ENCODE measurements around the gene LRRC25.

The LRRC25 gene

DNA sequence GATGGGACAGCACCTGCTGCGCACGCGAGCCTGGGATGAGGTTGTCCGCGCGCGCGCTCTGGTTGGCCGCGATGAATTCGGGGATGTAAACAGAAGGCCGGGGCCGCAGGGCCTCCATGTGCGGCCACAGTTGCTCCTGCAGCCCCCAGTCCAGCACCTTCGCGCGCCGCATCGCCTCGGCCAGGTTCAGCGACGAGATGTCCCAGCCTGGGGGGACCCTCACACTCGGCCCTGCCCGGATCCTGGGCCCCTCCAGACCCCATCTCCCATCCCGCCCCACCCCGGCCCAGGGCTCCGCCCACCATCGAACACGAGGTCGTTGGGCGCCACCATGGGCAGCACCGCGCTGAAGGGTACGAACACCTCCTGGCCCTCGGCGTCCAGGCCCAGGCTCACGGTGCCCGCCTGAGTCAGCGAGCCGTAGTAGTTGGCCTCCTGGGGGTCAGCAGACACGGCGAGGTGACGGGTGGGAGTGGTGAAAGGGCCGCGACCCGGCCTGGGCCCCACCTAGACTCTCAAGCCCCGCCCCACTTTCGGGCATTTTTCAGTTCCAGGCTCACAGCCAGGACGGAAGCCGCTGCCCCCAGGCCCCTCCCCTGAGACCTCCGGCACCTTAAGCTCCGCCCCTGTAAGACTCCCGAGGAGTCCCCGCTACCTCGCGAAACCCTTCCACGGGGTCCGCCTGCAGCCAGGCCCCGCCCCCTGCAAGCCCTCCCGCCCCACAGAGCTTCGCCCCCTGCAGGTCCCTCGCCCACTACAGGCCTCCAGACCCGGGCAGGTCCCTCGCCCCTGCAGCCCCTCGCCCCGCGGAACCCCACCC is 39.5 kb upstream of the LRRC25 start:
- H3K27me3 ChIP-seq (ENCODE audit: insufficient read depth, low read length, poor library complexity), result no peaks in the 10 kb centered on the region
- H3K18ac ChIP-seq (ENCODE audit: low read length), result no peak overlapping the region
- H3K4me1 ChIP-seq (ENCODE audit: control insufficient read depth, low read depth, low read length), result peaks cover 10% of the 10 kb centered on the region
- no peak overlapping the region for H4K8ac ChIP-seq (ENCODE audit: low read depth, low read length)
- H3K4ac ChIP-seq (ENCODE audit: low read depth, low read length), result no peak overlapping the region
- H3K23ac ChIP-seq (ENCODE audit: low read length), result no peak overlapping the region
- peak overlapping the region; percentile 43 for H3K4me2 ChIP-seq (ENCODE audit: low read length)
- no peak overlapping the region for H4K5ac ChIP-seq (ENCODE audit: low read length)
- H3K27ac ChIP-seq (ENCODE audit: low read depth, low read length), result no peak overlapping the region
- H2AK5ac ChIP-seq (ENCODE audit: low read length), result no peak overlapping the region
- peak overlapping the region; percentile 80 for H3K56ac ChIP-seq (ENCODE audit: low read length)
- peak; percentile 95 for DNase-seq
- H3K79me1 ChIP-seq (ENCODE audit: low read length), result no peaks in the 10 kb centered on the region
- peaks cover 4% of the 10 kb centered on the region for H3K36me3 ChIP-seq (ENCODE audit: control insufficient read depth, insufficient read depth, low read length)
- H3K79me2 ChIP-seq (ENCODE audit: control insufficient read depth, insufficient read depth, low read length), result no peaks in the 10 kb centered on the region
- peak overlapping the region; percentile 5 for H3K4me3 ChIP-seq (ENCODE audit: low read length)
- no peak overlapping the region for H2BK15ac ChIP-seq (replicated peaks; ENCODE audit: low read depth)
- H2BK5ac ChIP-seq (ENCODE audit: low read length), result no peak overlapping the region
- H3K9ac ChIP-seq (ENCODE audit: low read length), result peak overlapping the region; percentile 58
- no peak overlapping the region for H2BK120ac ChIP-seq (ENCODE audit: low read depth, low read length)
- no CpG with 5 or more reads among the region's 67 CpGs for WGBS (ENCODE audit: extremely low coverage, insufficient coverage, low lambda C conversion rate)

DNA sequence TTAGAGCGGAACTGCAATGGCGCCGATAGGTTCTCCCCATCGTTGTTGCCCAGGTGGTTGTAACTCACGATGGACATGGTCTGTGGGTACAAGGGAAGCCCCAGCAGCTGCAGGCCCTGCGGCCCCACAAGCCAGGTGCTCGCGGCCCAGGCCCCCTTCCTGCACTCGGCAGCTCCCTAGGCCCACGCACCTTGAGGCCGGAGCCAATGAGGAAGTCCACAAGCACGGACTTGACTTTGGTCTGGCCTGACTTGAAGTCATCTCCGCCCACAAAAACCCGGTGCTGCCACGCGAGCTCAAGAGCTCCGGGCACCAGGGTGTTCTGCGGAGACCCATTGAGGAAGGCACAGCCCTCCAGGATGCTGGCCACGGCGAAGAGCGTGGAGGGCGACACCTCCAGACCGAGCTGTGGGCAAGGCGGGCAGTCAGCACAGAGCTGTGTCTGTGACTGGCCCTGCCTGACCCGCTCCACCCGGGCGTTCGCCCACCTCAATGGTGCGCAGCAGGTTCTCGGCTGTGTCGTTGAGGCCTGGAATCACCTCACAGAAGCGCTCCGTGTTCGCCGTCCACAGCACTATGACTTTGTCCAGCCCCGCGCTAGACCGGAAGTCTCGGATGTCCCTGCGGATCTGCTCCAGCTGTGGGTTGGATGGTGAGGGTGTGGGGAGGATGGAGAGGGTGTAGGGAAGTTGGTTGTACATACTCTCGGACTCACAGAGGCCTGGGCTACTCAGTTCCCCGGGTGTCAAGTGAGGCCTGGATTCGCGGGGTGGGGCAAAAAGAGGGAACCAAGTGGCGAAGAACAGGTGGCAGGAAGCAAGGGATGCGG is 38.6 kb upstream of the LRRC25 start:
- Histone ChIP-seq H3K79me2 (ENCODE audit: control insufficient read depth, insufficient read depth, low read length) (no peaks in the 10 kb centered on the region), H3K56ac (ENCODE audit: low read length) (no peak overlapping the region)
- WGBS (ENCODE audit: extremely low coverage, insufficient coverage, low lambda C conversion rate), result no CpG with 5 or more reads among the region's 46 CpGs

DNA sequence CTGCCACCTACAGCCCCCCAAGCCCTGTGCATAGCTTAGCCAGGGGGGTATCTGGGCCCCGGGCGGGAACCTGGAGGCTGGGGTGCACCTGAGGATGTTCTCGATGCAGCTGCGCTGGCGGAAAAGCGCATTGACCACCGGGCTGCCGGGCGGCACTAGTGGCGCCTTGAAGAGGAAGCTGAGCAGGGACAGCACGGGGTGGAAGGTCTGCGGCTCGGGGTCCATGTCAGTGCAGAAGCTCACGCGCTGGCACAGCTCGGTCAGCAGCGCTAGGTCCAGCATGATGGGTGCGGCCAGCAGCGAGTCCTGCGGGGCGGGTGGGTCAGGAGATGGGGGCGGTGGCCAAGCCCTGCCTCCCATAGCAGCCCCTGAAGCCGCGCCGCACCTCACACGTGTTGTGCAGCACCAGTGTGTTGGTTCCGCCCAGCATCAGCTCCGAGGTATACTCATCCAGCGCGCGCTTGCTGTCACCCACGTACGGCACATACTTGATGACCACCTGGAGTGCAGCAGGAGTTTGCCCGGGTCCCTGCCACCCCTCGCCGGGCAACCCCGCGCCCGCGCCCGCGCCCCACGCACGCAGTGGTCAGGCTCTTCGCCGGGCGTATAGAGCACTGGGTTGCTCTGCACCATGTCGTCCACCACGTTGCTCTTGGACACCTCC is 37.9 kb upstream of the LRRC25 start:
- Histone ChIP-seq H2BK15ac (replicated peaks; ENCODE audit: low read depth) (no peak overlapping the region), H3K4me1 (ENCODE audit: control insufficient read depth, low read depth, low read length) (peaks cover 10% of the 10 kb centered on the region), H3K4me2 (ENCODE audit: low read length) (no peak overlapping the region), H4K5ac (ENCODE audit: low read length) (no peak overlapping the region), H3K79me1 (ENCODE audit: low read length) (no peaks in the 10 kb centered on the region), H3K27me3 (ENCODE audit: insufficient read depth, low read length, poor library complexity) (no peaks in the 10 kb centered on the region), H3K4me3 (ENCODE audit: low read length) (no peak overlapping the region), H3K79me2 (ENCODE audit: control insufficient read depth, insufficient read depth, low read length) (no peaks in the 10 kb centered on the region), H2BK5ac (ENCODE audit: low read length) (no peak overlapping the region), H3K23ac (ENCODE audit: low read length) (no peak overlapping the region), H3K56ac (ENCODE audit: low read length) (no peak overlapping the region), H2AK5ac (ENCODE audit: low read length) (no peak overlapping the region), H4K8ac (ENCODE audit: low read depth, low read length) (no peak overlapping the region), H3K4ac (ENCODE audit: low read depth, low read length) (no peak overlapping the region), H3K36me3 (ENCODE audit: control insufficient read depth, insufficient read depth, low read length) (peaks cover 4% of the 10 kb centered on the region), H3K9ac (ENCODE audit: low read length) (no peak overlapping the region), H2BK120ac (ENCODE audit: low read depth, low read length) (no peak overlapping the region), H3K18ac (ENCODE audit: low read length) (no peak overlapping the region), H3K27ac (ENCODE audit: low read depth, low read length) (no peak overlapping the region)
- no CpG with 5 or more reads among the region's 49 CpGs for WGBS (ENCODE audit: extremely low coverage, insufficient coverage, low lambda C conversion rate)
- no peak for DNase-seq

More for the DNA sequence above, 38.6 kb upstream of the LRRC25 start:
- no peak overlapping the region for H4K5ac ChIP-seq (ENCODE audit: low read length)
- no peak overlapping the region for H3K4ac ChIP-seq (ENCODE audit: low read depth, low read length)
- H2BK5ac ChIP-seq (ENCODE audit: low read length), result no peak overlapping the region
- no peaks in the 10 kb centered on the region for H3K79me1 ChIP-seq (ENCODE audit: low read length)
- no peak overlapping the region for H3K23ac ChIP-seq (ENCODE audit: low read length)
- DNase-seq, result no peak
- H3K18ac ChIP-seq (ENCODE audit: low read length), result no peak overlapping the region
- H2BK15ac ChIP-seq (replicated peaks; ENCODE audit: low read depth), result no peak overlapping the region
- no peaks in the 10 kb centered on the region for H3K27me3 ChIP-seq (ENCODE audit: insufficient read depth, low read length, poor library complexity)
- peaks cover 10% of the 10 kb centered on the region for H3K4me1 ChIP-seq (ENCODE audit: control insufficient read depth, low read depth, low read length)
- H2BK120ac ChIP-seq (ENCODE audit: low read depth, low read length), result no peak overlapping the region
- H3K27ac ChIP-seq (ENCODE audit: low read depth, low read length), result no peak overlapping the region
- H3K4me2 ChIP-seq (ENCODE audit: low read length), result no peak overlapping the region
- no peak overlapping the region for H3K9ac ChIP-seq (ENCODE audit: low read length)
- no peak overlapping the region for H3K4me3 ChIP-seq (ENCODE audit: low read length)
- H4K8ac ChIP-seq (ENCODE audit: low read depth, low read length), result no peak overlapping the region
- peaks cover 4% of the 10 kb centered on the region for H3K36me3 ChIP-seq (ENCODE audit: control insufficient read depth, insufficient read depth, low read length)
- no peak overlapping the region for H2AK5ac ChIP-seq (ENCODE audit: low read length)

DNA sequence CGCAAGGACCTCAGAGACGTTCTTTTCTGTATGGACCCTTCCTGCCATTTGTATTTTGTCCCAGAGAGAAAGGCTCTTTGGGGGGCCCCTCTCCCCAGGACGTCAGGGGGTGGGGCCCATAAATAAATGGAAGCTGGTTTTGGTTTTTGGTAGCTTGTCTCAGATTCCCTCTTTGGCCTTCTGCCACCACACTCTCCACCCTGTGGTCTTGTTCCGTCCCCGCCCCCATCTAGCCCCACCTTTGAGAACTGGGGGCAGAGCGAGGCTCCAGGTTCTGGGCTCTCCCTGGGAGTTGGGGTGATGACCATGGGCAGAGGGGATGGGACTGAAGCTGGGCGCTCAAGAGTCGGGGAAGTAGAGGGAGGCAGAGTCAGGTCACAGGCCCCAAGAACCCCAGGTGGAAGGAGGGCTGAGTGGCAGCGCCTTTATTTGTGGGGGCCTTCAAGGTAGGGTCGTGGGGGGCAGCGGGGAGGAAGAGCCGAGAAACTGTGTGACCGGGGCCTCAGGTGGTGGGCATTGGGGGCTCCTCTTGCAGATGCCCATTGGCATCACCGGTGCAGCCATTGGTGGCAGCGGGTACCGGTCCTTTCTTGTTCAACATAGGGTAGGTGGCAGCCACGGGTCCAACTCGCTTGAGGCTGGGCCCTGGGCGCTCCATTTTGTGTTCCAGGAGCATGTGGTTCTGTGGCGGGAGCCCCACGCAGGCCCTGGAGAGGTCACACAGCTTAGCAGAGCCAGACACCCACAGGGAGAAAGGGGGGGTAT is 37.2 kb upstream of the LRRC25 start:
- Histone ChIP-seq H4K8ac (ENCODE audit: low read depth, low read length) (no peak overlapping the region), H3K79me2 (ENCODE audit: control insufficient read depth, insufficient read depth, low read length) (no peaks in the 10 kb centered on the region), H3K27me3 (ENCODE audit: insufficient read depth, low read length, poor library complexity) (no peaks in the 10 kb centered on the region), H3K27ac (ENCODE audit: low read depth, low read length) (peak overlapping the region; percentile 59), H2BK120ac (ENCODE audit: low read depth, low read length) (no peak overlapping the region), H2BK15ac (replicated peaks; ENCODE audit: low read depth) (no peak overlapping the region), H3K4me2 (ENCODE audit: low read length) (no peak overlapping the region), H3K4me3 (ENCODE audit: low read length) (no peak overlapping the region), H2BK5ac (ENCODE audit: low read length) (no peak overlapping the region), H4K5ac (ENCODE audit: low read length) (no peak overlapping the region), H3K18ac (ENCODE audit: low read length) (no peak overlapping the region), H3K4me1 (ENCODE audit: control insufficient read depth, low read depth, low read length) (peaks cover 12% of the 10 kb centered on the region), H3K9ac (ENCODE audit: low read length) (peak overlapping the region; percentile 63), H3K23ac (ENCODE audit: low read length) (no peak overlapping the region), H2AK5ac (ENCODE audit: low read length) (no peak overlapping the region), H3K56ac (ENCODE audit: low read length) (peak overlapping the region; percentile 34), H3K4ac (ENCODE audit: low read depth, low read length) (no peak overlapping the region), H3K36me3 (ENCODE audit: control insufficient read depth, insufficient read depth, low read length) (peaks cover 4% of the 10 kb centered on the region), H3K79me1 (ENCODE audit: low read length) (no peaks in the 10 kb centered on the region)
- DNase-seq, result no peak
- no CpG with 5 or more reads among the region's 21 CpGs for WGBS (ENCODE audit: extremely low coverage, insufficient coverage, low lambda C conversion rate)

DNA sequence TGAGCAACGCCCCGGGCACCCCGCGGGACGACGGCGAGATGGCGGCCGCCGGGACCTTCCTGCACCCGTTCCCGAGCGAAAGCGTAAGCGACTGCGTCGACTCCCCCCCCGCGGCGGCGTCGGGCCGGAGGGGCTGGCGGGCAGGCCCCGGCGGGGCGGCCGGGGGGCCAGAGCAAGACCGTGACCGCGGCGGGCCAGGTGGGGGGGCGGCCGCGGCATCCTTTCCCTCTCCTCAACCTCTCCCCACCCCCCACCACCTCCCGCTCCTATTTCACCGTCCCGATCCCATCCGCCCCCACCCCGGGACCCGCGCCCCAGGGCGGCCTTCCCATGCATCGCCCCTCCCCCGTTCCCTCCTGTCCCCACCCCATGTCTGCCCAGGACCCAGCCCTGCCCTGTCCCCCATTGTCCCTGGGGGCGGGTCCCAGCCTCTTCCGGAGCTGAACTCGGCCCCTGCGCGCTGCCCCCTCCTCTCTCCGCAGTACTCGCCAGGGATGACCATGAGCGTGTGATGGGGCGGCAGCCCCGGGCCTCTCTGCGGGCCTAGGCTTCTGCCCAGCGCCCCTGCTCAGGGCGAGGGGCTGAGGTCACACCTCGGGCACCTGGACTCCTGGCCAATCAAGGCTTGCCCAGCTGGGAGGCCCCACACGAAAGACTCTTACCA is 36.4 kb upstream of the LRRC25 start:
- no peak overlapping the region for H4K8ac ChIP-seq (ENCODE audit: low read depth, low read length)
- H3K18ac ChIP-seq (ENCODE audit: low read length), result peak overlapping the region; percentile 91
- no peak overlapping the region for H2BK5ac ChIP-seq (ENCODE audit: low read length)
- peak overlapping the region; percentile 63 for H3K9ac ChIP-seq (ENCODE audit: low read length)
- H3K27me3 ChIP-seq (ENCODE audit: insufficient read depth, low read length, poor library complexity), result no peaks in the 10 kb centered on the region
- H3K4me3 ChIP-seq (ENCODE audit: low read length), result no peak overlapping the region
- H3K4me2 ChIP-seq (ENCODE audit: low read length), result peak overlapping the region; percentile 13
- H3K79me2 ChIP-seq (ENCODE audit: control insufficient read depth, insufficient read depth, low read length), result no peaks in the 10 kb centered on the region
- WGBS (ENCODE audit: extremely low coverage, insufficient coverage, low lambda C conversion rate), result no CpG with 5 or more reads among the region's 60 CpGs
- H3K4me1 ChIP-seq (ENCODE audit: control insufficient read depth, low read depth, low read length), result peaks cover 7% of the 10 kb centered on the region
- peak overlapping the region; percentile 59 for H3K27ac ChIP-seq (ENCODE audit: low read depth, low read length)
- peak overlapping the region; percentile 70 for H3K56ac ChIP-seq (ENCODE audit: low read length)
- no peak overlapping the region for H2BK120ac ChIP-seq (ENCODE audit: low read depth, low read length)
- H2BK15ac ChIP-seq (replicated peaks; ENCODE audit: low read depth), result no peak overlapping the region
- H3K23ac ChIP-seq (ENCODE audit: low read length), result no peak overlapping the region
- peak; percentile 74 for DNase-seq
- H4K5ac ChIP-seq (ENCODE audit: low read length), result no peak overlapping the region
- H3K36me3 ChIP-seq (ENCODE audit: control insufficient read depth, insufficient read depth, low read length), result peaks cover 4% of the 10 kb centered on the region
- H2AK5ac ChIP-seq (ENCODE audit: low read length), result no peak overlapping the region
- H3K79me1 ChIP-seq (ENCODE audit: low read length), result no peaks in the 10 kb centered on the region
- no peak overlapping the region for H3K4ac ChIP-seq (ENCODE audit: low read depth, low read length)
